ENCODE measurements around the gene SMAD6. TPM values are rescaled to one million over a fixed set of nuclear protein-coding genes. Genes with fewer than 3 reads are reported as not detected.
A peak's percentile ranks its signal among the peaks of the same experiment; 100 is the strongest.

SMAD6 gene
- total RNA-seq, 4 donors from 2014 or later = 9.4 to 18.9 (median 14.3) TPM

GRCh38 chr15:66780172-66780972 lies 78.3 kb downstream of the SMAD6 start:
- H3K9me3 ChIP-seq = no peaks in the 10 kb centered on the region
- no peaks in the 10 kb centered on the region for H3K27me3 ChIP-seq
- intact Hi-C loops (cut with DNase I) = no loop called here
- TF ChIP-seq CTCF (IDR thresholded peaks at IDR 0.05) = no peak
- TF ChIP-seq EP300 (IDR thresholded peaks at IDR 0.05) = no peak
- TF ChIP-seq POLR2AphosphoS5 (IDR thresholded peaks at IDR 0.05) = no peak
- TF ChIP-seq POLR2A (IDR thresholded peaks at IDR 0.05; ENCODE audit: low read depth) = no peak
- 85% methylated on average over 20 of the region's 21 CpGs for WGBS
- H3K27ac ChIP-seq (replicated peaks in 1 of 4) = peak overlapping the region in 1 of 4 donors; percentile 1
- peaks cover 0 to 17% (median 7%) of the 10 kb centered on the region in 4 donors for H3K36me3 ChIP-seq
- H3K4me3 ChIP-seq = no peak overlapping the region
- DNase-seq (ENCODE audit: extremely low spot score) = no peak
- H3K4me1 ChIP-seq = peaks cover 10 to 32% (median 27%) of the 10 kb centered on the region in 4 donors

GRCh38 chr15:66780973-66781718 lies 79.1 kb downstream of the SMAD6 start:
- no peak for DNase-seq (ENCODE audit: extremely low spot score)
- peaks cover 0 to 17% (median 7%) of the 10 kb centered on the region in 4 donors for H3K36me3 ChIP-seq
- no peaks in the 10 kb centered on the region for H3K27me3 ChIP-seq
- peaks cover 5 to 25% (median 21%) of the 10 kb centered on the region in 4 donors for H3K4me1 ChIP-seq
- no peak overlapping the region for H3K4me3 ChIP-seq
- intact Hi-C loops (cut with DNase I) = no loop called here
- no peaks in the 10 kb centered on the region for H3K9me3 ChIP-seq
- WGBS = 96% methylated on average over 43 of the region's 73 CpGs
- no peak overlapping the region for H3K27ac ChIP-seq (replicated peaks in 1 of 4)
- TF ChIP-seq CTCF (IDR thresholded peaks at IDR 0.05) = no peak
- TF ChIP-seq EP300 (IDR thresholded peaks at IDR 0.05) = no peak
- TF ChIP-seq POLR2A (IDR thresholded peaks at IDR 0.05; ENCODE audit: low read depth) = no peak
- no peak for TF ChIP-seq POLR2AphosphoS5 (IDR thresholded peaks at IDR 0.05)

- intact Hi-C loops (cut with DNase I) = no loop called here
- H3K4me3 ChIP-seq = no peak overlapping the region
- TF ChIP-seq POLR2A (IDR thresholded peaks at IDR 0.05; ENCODE audit: low read depth) (no peak), POLR2AphosphoS5 (IDR thresholded peaks at IDR 0.05) (no peak), CTCF (IDR thresholded peaks at IDR 0.05) (no peak), EP300 (IDR thresholded peaks at IDR 0.05) (no peak)
- H3K27me3 ChIP-seq = no peaks in the 10 kb centered on the region
- H3K9me3 ChIP-seq = no peaks in the 10 kb centered on the region
- 40% methylated on average over 3 of the region's 3 CpGs for WGBS
- peaks cover 4 to 23% (median 20%) of the 10 kb centered on the region in 4 donors for H3K4me1 ChIP-seq
- no peak for DNase-seq (ENCODE audit: extremely low spot score)
- peaks cover 0 to 17% (median 7%) of the 10 kb centered on the region in 4 donors for H3K36me3 ChIP-seq
- H3K27ac ChIP-seq (replicated peaks in 1 of 4) = no peak overlapping the region
These were observed 80.7 kb downstream of the SMAD6 start for GRCh38 chr15:66782785-66783184.

- TF ChIP-seq EP300 (IDR thresholded peaks at IDR 0.05) = no peak
- TF ChIP-seq POLR2AphosphoS5 (IDR thresholded peaks at IDR 0.05) = no peak
- TF ChIP-seq POLR2A (IDR thresholded peaks at IDR 0.05; ENCODE audit: low read depth) = no peak
- no peak for TF ChIP-seq CTCF (IDR thresholded peaks at IDR 0.05)
- intact Hi-C loops (cut with DNase I) = no loop called here
- no peak for DNase-seq (ENCODE audit: extremely low spot score)
- Histone ChIP-seq H3K27ac (replicated peaks in 1 of 4) (no peak overlapping the region), H3K27me3 (no peaks in the 10 kb centered on the region), H3K4me3 (no peak overlapping the region), H3K4me1 (peaks cover 1 to 23% (median 19%) of the 10 kb centered on the region in 4 donors), H3K9me3 (no peaks in the 10 kb centered on the region), H3K36me3 (peaks cover 0 to 17% (median 7%) of the 10 kb centered on the region in 4 donors)
- 87% methylated on average over 5 of the region's 5 CpGs for WGBS
These were observed 81.3 kb downstream of the SMAD6 start for GRCh38 chr15:66783314-66783713.
